HG03442 (cell line): ENCODE data around the gene GRID2.
"Not testable (repeated sequence)": the region's sequence is repeated elsewhere in the genome, so short reads cannot be mapped to it uniquely, and the experiment has no call there.

Experiments
- ATAC-seq: cut with Tn5 transposase; IDR thresholded peaks from one replicate; pipeline ENCODE4 v1.9.1; 2021; ENCODE audit warnings: mild to moderate bottlenecking, moderate library complexity; ENCODE audit not compliant: unreplicated experiment

GRID2 gene

DNA sequence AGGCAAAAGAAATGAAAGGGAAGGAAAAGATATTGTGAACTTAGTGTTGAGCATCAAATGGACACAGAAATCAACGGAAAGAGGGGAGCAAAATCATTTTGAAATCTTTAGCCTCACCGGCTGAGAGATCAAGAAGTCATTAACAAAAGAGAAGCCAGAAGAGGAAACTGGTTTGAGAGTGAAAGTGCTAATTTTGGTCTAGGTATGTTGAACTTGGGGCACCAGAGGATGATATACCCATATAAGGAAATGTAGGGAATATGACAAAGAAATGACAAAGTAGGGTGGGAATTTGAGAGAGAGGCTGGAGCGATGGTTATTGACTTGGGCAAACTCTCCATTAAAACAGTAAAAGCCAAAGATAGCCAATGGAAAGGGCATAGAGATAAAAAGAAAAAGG lies 1341.4 kb downstream of the GRID2 start:
- peak; percentile 53 for ATAC-seq

DNA sequence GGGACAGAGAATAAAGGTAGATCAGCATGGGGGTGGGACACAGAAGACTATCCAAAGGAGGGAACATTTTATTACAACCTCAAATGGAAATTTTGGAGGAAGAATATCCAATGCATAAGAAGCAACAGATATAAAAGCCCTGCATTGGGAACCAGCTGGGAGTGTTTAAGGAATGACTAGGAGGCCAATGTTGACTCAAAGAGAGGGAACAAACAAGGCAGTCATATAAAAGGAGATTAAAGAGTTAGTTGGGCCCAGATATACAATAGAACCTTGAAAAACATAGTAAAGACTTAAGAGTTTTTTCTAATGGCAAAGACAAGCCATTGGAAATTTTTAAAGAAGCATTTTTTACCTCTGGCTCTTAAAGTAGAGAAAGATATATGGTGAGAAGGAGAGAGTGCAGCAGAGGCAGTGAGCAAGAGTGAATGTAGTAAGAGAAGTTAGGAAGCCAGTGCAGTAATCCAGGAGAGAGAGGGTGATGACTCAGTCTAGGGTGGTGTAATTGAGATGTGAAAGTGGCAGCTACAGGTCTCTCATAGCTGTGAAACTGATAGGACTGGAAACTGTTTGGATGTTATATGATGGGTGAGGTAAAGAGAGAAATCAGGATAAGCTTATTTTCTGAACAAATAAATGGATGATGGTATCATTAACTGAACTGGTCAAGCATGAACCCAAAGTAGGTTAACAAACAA lies 1342.6 kb downstream of the GRID2 start:
- peak; percentile 85 for ATAC-seq

DNA sequence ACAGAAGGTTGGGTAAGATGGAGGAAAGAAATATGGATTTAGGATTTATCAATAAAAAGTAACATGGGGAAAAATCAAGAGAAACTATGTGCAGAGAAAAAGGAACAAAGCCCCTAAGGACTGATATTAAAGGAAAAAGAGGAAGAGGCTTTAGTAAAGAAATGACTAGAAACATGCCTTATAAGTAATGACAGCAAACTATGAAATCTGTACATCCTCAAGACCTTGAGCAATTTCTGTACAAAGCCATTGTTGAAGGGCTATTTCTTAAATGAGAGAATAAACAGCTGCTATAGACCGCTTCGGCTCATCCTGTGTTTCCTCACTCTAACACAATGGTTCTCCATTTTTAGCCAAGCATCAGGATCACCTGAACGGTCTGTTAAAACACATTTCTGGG lies 1344.5 kb downstream of the GRID2 start:
- ATAC-seq, result peak; percentile 29

DNA sequence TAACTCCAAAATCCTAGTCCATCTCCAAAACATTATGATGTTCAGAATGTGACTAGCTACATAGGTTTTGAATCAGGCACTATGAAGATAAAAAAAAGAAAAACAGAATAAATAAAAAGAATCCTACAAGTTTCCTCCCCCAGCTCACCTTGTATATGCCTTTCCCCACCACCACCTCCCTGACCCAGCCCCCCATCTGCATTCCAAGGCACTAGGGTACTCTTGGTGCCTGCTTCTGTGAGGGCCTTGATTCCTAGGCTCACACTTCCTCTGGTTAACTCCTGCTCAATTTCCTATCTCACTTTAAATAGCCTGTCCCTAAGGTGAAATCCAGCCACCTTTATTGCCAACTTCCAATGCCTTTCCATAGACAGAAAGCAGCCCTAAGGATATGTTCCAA lies 1346.1 kb downstream of the GRID2 start:
- ATAC-seq, result no peak

DNA sequence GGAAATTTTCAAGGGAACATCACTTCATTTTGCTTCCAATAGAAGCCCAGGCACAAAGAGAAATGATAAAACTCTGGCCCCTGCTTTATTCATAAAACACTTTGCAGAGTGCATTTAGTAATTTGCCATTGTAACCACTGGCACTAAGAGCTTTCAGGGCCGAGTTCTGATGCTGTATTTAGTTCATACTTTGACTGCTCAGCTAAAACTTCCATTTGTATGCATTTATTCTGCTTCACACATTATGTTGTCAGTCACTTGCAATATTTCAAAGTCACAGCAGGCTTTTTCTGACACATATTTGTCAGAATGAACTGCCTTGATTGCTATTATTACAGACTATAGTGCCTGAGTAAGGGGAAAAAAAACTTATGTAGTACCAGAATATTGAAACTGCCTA lies 1350.4 kb downstream of the GRID2 start:
- no peak for ATAC-seq

DNA sequence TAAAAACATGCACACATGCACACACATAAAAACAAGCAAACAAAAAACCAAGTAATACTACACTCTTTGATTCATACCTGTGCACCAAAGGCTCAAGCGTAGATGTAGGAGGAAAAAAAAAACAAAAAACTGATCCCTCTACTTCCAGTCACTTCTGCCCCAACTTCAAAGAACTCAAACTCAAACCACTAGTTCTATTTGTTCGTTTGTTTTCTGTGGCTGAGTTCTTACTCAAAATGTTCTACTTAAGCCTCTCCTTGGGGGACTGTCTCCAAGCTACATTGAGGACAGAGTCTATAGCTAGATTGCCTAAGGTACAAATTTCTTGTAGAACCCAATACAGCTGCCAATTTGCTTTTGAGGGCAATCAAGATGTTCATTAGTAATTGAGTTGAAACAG lies 1353.8 kb downstream of the GRID2 start:
- peak; percentile 85 for ATAC-seq

DNA sequence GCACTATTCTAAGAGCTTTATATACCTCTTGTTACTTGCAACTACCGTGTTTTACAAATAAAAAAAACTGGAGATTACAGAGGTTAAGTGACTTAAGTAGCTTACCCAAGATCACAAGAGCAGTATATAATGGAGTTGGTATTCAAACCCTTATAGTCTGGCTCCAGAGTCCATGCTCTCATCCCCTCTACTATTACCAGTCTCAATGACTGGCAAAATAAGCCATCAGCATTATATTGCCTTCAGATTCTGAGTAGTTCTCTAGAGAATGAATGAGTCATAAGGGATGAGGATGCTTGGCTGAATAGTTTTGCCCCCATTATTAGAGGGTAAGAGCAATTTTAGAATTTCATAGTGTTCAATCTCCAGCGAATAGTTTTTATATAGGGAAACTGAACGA lies 1354.7 kb downstream of the GRID2 start:
- ATAC-seq, result no peak

DNA sequence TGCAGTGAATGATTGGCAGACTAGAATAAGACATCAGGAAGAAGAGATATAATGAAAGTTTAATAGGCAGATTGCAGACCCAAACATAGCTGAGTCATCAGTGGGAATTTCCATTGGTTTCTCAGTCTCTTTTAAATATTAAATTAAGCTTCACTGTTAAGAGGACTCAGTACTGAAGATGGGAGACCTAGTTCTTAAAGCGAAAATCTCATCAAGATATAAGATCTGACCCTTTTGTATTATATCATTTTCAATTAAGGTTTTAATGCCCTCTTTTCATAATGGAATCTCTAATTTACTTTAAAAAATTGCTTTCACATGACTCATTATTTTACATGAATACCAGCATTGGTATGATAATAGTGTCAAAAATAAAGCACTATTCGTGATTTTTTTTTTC lies 1355.9 kb downstream of the GRID2 start:
- ATAC-seq, result no peak

DNA sequence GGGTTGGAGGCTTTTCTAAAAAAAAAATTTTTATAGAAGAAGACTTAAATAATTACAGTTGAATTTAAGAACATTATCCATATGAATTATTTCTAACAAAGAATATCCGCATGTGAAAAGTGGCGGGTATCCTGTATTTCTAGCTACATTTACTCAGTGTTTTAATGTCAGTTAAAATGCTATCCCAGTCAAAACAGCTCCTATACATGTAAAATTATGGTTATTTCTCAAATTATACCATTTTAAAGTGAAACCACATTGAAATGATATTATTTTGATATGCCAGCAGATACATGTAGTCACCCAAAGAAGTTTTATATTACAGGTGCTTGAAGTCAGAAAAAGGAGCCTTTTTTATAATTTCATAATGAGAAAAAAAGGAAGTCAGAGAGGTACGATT lies 1356.3 kb downstream of the GRID2 start:
- ATAC-seq, result no peak

DNA sequence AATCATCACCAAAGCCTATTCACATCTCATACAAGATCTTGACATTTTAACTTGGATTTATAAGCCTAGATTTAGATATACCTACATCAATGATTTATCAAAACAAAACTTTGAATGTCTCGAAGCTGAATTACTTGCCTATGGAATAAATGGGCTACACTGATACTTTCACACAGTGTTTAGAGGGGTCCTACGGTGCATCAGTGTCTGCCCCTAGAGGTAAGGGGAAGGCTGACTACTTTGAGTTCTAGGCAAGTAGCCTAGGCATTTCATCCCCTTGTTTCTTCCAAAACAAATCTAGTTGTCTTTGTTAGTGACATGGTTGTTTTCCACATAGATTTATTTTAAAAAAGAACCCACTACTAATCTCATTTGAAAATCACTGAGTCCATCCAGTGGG lies 1366.7 kb downstream of the GRID2 start:
- ATAC-seq, result no peak

DNA sequence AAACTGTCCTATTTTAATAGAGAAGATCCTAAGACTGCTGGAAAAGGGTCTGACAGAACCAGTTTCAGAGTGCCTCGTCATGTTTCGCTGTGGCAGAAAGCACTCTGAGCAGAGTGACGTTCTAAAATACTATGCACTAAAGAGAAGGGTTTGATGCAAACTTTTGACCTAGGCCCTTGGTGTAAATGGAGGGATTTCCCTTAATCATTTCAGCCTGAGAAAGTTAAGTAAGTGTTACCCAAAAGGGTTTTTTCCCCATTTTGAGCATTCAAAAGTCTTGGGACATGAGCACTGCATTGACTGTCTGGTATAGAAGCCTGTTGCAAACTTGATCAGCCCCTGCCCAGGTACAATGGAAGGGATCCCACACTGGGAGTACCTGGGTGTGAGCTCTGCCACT lies 1367.3 kb downstream of the GRID2 start:
- ATAC-seq, result no peak

DNA sequence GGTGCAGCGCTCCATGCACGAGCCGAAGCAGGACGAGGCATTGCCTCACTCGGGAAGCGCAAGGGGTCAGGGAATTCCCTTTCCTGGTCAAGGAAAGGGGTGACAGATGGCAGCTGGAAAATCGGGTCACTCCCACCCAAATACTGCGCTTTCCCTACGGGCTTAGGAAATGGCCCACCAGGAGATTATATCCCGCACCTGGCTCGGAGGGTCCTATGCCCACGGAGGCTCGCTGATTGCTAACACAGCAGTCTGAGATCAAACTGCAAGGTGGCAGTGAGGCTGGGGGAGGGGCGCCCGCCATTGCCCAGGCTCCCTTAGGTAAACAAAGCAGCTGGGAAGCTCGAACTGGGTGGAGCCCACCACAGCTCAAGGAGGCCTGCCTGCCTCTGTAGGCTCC lies 1373.2 kb downstream of the GRID2 start:
- not testable (repeated sequence) for ATAC-seq

DNA sequence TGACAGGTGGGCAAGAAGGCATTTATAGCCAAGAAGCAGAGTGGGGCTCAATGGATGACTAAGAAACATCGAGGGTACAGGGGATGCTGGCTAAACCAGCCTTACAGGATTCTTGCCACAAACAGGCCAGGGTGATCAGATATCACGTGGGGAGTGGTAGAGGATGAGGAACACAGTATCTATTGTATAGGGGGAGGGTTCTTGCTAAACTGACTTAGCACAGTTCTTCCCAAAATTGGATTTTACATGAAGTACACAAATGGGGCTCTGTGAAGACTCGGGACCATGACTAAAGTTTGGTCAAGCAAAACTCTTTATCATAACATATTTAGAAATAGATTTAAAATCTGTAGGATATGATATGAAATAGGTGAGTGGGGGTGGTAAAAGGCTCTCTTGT lies 1380.8 kb downstream of the GRID2 start:
- ATAC-seq, result no peak

DNA sequence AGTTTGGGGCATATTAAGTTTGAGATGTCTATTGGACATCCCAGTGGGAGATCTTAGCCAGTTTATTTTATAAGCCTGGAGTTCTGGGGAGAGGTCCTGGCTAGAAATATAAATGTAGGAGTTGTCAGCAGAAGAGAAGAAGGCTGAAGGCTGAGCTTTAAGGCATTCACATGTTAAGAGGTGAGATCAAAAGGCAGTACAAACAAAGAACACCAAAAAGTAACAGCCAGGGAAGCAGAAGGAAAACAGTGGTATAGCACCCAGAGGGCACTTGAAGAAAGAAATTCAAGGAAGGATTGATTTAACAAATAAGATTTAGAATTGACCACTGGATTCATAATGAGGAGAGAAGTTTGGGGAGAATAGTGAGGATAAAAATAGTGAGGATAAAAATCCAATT lies 1383.5 kb downstream of the GRID2 start:
- ATAC-seq, result no peak

DNA sequence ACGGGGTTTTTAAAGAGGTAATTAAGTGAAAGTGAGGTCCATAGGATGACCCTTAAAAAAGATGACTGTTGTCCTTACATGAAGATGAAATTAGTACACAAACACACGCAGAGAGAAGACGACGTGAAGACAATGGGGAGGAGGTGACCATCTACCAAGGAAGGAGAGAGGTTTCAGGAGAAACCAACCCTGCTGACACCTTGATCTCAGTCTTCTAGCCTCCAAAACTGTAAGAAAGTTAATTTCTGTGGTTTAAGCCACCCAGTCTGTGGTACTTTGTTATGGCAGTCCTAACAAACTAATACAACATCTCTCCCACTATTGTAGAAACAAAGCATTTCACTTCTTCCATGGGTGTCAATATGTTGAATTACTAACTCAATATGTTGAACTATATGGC lies 1385.2 kb downstream of the GRID2 start:
- ATAC-seq, result no peak

DNA sequence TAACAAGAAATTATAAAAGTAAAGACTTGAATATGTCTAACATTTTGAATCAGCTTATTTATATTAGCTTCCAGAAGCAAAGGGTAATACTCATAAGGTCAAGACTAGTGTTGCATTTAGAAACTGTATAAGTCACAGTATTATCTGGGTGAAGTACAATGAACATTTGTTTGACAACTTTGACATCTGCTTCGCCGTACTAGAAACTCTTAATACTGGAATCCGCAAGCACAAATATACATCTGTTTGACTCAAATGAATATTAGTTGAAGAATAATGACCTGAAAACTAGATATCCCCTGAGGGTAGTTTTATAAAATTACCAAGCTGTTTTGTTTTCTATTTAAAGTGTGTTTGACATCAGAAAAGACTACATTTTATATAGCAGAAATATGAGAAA lies 1389.4 kb downstream of the GRID2 start:
- ATAC-seq, result no peak

DNA sequence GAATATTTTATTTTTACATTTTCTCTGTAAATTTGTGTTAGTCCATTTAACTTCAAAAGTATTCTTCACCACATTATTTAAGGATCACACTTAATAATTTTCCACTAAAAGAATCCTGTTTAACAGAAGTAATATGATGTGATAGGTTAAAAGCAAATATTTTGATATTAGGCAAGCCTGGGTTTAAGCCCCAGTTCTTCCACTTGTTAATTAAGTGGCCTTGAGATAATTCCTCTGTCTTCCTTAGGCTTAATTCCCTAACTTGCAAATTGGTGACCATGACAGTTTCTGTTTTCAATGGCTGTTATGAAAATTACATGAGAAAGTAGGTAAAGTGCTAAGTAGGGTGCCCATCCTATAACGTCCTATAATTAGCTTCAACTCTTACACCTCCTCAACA lies 1394.9 kb downstream of the GRID2 start:
- ATAC-seq, result no peak

DNA sequence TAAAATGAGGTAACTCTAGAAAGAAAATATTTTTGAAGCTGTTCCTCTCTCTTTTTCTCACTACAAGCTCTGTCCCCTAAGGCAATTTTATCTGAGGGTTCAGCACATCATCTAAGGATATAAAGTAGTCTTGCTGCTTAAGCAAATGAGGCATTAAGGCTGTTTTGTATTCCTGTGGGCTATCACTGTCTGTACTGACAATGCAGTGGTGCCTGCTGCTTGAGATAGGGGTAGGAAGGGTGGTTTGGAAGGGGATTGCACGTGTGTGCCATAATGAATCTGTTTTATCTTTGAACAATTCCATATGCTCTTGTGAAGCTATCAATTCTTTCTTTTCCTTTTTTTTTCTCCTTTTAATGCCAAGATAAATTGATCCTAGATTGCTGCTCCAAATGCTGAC lies 1396.8 kb downstream of the GRID2 start:
- no peak for ATAC-seq

DNA sequence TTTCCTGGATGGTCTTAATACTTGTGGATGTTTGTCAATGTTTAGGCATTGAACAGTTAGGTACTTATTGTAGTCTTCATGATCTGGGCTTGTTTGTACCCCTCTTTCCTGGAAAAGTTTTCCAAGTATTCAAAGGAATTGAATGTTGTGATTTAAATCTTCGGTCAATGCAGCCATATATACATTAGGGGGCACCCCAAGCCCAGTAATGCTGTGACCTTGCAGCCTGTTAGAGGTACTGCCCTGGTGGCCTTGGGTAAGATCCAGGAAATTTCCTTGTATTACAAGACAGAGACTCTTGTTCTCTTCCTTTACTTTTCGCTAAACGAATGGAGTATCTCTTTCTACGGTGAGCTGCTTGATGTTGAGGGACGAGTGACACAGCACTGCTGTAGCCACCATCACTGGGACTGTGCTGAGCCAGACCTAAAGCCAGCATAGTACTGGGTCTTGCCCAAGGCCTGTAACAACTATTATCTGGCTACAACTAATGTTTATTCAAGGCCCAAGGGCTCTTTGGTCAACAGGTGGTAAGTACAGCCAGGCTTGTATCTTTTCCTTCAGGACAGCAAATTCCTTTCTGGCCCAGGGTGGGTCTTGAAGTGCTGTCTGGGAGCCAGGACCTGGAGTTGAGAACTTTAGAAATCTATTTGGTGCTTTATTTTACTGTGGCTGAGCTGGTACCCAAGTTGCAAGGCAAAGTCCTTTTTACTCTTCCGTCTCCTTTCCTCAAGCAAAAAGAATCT lies 1406.5 kb downstream of the GRID2 start:
- peak; percentile 93 for ATAC-seq

DNA sequence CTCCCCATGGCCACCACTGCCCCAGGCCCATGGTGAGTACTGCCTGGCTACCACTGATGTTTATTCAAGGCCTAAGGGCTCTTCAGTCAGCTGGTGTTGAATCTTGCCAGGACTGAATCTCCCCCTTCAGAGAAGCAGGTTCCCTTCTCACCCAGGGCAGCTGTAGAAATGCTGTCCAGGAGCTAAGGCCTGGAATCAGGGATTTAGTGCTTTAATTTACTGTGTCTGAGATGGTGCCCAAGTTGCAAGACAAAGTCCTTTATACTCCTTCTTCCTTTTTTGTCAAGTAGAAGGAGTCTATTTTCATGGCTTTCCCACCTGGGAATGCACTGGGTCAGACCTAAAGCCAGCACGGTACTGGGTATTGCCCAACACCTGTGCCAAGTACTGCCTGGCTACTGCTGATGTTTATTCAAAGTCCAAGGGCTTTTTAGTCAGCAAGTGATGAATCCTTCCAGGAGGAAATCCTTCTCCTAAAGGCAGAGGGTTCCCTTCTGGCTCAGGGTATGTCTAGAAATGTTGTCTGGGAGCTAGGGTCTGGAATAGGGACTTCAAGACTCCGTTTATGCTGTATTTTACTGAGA lies 1407.2 kb downstream of the GRID2 start:
- no peak for ATAC-seq

DNA sequence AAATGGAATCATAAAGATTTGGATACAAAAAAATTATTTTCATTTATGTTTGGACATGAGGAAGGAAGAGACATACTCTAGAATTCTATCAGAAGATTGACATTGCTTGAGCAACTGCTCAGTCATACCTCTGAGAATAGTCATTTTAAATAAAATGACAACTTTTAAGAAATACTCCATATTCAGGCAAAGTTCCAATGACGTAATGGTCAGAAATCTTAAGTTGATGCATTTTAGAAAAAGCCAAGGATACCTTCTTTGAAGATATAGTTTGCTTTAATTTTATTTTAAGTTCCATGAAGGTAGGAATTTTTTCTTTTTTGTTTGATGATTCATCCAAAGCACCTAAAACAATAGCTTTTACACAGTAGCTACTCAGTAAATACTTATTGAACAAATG lies 1414.5 kb downstream of the GRID2 start:
- no peak for ATAC-seq

DNA sequence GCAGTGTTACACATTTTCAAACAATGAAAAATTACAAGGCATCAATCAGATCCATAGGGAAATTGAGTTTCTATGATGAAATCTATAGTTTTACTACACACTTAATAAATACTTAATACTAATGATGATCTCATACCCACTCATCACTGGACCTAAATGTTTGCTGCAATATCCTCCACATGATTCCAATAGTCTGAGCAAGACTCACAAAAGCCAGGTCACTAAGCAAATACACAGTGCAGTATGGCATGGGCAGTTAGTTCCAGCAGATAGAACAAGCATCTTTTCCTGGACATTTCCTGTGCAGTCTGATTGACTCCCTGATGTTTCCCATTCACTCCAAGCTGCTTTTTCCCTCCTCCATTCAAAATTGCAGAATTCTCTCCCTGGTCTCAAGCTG lies 1415.8 kb downstream of the GRID2 start:
- ATAC-seq, result no peak
